ENCODE data around the gene ST6GALNAC5.

The ST6GALNAC5 gene

GRCh38 chr1:77014073-77014788 is 147.0 kb downstream of the ST6GALNAC5 start:
- TF ChIP-seq CTCF (conservative IDR thresholded peaks at IDR 0.05): no peak
- TF ChIP-seq ZFX (IDR thresholded peaks at IDR 0.05): no peak
- no peak overlapping the region for H3K27ac ChIP-seq

DNA sequence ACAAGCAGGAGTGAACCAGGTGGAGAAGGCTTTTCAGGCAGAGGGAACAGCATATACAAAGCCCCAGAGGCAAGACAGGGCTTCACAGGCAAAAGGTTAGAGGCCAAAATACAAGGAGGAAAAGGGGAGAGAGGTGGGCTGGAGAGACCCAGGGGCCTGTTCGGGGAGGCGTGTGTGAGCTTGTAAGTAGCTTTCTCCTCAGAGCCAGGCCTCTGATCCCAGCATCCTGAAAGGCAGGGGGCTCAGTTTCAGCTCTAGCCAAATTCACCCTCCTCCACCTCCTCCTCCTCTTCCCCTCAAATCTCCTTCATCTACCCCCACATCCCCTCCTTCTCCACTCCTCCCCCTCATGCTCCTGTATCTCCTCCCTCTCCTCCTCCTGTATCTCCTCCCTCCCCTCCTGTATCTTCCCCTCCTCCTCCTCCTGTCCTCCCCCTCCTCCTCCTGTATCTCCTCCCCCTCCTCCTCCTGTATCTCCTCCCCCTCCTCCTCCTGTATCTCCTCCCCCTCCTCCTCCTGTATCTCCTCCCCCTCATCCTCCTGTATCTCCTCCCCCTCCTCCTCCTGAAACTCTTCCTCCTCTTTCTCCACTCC is 148.6 kb downstream of the ST6GALNAC5 start:
- no peak overlapping the region for H3K27ac ChIP-seq
- no peak for TF ChIP-seq ZFX (IDR thresholded peaks at IDR 0.05)
- TF ChIP-seq CTCF (conservative IDR thresholded peaks at IDR 0.05): no peak

DNA sequence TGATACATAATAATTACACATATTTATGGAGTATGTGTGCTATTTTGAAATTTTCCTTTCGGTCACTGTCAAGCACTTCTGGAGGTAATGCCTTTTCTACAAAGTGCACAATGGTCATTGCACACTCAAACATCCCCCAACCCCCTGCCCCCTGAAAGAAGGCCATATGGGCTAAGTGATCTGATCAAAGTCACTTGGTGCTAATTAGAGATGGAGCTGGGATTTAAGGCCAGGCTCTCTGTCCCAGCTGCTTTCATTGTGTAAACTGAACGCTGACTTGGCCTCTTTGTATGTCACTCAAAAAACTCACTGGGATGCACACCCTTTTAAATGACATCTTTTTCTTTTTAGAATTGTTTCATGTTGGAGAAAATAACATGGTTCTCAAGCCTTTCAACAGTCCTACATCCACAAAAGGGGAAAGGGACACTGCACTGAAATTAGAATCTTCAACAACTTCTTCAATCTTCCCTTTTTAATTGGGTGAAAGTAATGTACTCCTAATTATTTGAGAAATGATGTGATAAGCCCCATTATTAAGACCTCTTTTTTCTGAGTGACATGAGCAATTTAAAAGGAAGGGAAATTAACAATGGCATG is 149.2 kb downstream of the ST6GALNAC5 start:
- no peak overlapping the region for H3K27ac ChIP-seq
- TF ChIP-seq ZFX (IDR thresholded peaks at IDR 0.05) (no peak), CTCF (conservative IDR thresholded peaks at IDR 0.05) (no peak)

- no peak overlapping the region for H3K27ac ChIP-seq
- TF ChIP-seq ZFX (IDR thresholded peaks at IDR 0.05): no peak
- no peak for TF ChIP-seq CTCF (conservative IDR thresholded peaks at IDR 0.05)
Measured at GRCh38 chr1:77018311-77018710, 151.0 kb downstream of the ST6GALNAC5 start.

GRCh38 chr1:77018761-77019160 is 151.5 kb downstream of the ST6GALNAC5 start:
- TF ChIP-seq ZFX (IDR thresholded peaks at IDR 0.05) (no peak), CTCF (conservative IDR thresholded peaks at IDR 0.05) (no peak)
- no peak overlapping the region for H3K27ac ChIP-seq

DNA sequence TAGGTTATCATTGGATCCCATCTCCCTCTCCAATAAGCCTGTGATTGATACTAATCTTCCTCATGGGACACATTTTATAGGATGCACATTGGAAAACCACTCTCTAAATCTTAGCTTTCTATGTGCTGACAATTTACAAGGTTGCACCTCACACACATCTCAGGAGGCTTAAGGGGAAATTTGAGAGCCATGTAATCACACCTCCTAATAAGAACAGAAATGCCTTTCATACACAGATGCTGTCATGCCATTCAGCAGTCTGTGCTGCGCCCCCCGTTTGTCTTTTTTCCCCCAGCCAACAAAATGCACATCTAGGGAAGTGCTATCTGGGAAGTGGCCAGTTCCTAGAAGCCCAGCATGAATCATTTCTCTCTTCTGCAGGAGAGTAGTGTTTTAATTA is 154.5 kb downstream of the ST6GALNAC5 start:
- TF ChIP-seq ZFX (IDR thresholded peaks at IDR 0.05) (no peak), CTCF (conservative IDR thresholded peaks at IDR 0.05) (no peak)
- H3K27ac ChIP-seq: no peak overlapping the region

DNA sequence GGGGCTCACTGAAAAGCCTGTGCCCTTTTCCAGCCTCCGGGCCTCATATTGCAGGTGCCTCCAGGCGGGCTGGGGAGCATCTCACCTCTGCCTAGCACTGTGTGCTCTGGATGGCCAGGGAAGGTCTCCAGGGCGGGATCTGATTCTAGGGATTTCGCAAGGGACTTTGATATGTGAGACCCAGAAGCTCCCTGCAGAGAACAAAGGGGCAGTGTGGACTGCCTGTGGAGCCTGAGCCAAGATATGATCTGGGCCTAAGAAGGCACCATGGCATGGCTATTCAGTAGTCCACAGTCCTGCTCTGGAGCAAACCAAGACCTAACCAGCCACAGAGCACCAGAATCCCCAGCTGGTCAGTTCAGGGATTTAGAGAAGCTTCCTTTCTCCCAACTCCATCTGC is 157.2 kb downstream of the ST6GALNAC5 start:
- TF ChIP-seq ZFX (IDR thresholded peaks at IDR 0.05) (no peak), CTCF (conservative IDR thresholded peaks at IDR 0.05) (no peak)
- H3K27ac ChIP-seq: no peak overlapping the region

Data from C4-2B (cell line).